Measurements from ENCODE around the gene EPM2AIP1. TPM values are rescaled to one million over a fixed set of nuclear protein-coding genes. Genes with fewer than 3 reads are reported as not detected.

The EPM2AIP1 gene
- total RNA-seq, 1 experiment from 2014 or later: 12.9 TPM

- TF ChIP-seq CTCF (IDR thresholded peaks at IDR 0.05; ENCODE audit: unreplicated experiment): no peak
- H3K27ac Mint-ChIP-seq (ENCODE audit: low read depth, unreplicated experiment): no peak within 1 kb of the TSS
- CTCF ChIA-PET: interaction anchor here (0.6 to 2.3 kb wide), 10 partner anchors 35 to 265 kb away, joined by 3 to 11 read pairs (median 4); no protein-coding TSS in a partner anchor
- H3K9me3 Mint-ChIP-seq (ENCODE audit: unreplicated experiment): no peaks in the 10 kb centered on the region
- intact Hi-C loops (cut with micrococcal nuclease): loop anchor here (1.0 kb wide), 2 partner anchors 181 to 220 kb away; partner anchors contain the start of gene LRRFIP2
- H3K27me3 Mint-ChIP-seq (ENCODE audit: insufficient read depth, unreplicated experiment): no peaks in the 10 kb centered on the region
- BruUV-seq (replicated peaks): TSS peak; percentile 84
- peaks cover 49% of the 10 kb centered on the region for H3K36me3 Mint-ChIP-seq (ENCODE audit: insufficient read depth, unreplicated experiment)
- H3K4me3 Mint-ChIP-seq (ENCODE audit: unreplicated experiment): no peak within 1 kb of the TSS
- no peaks in the 10 kb centered on the region for H3K4me1 Mint-ChIP-seq (ENCODE audit: insufficient read depth, unreplicated experiment)
- POLR2A ChIA-PET: interaction anchor here (0.6 to 4.6 kb wide), 35 partner anchors 10 to 1270 kb away, joined by 3 to 32 read pairs (median 4); no protein-coding TSS in a partner anchor
- DNase-seq (ENCODE audit: unreplicated experiment): peak; percentile 89
Measured at GRCh38 chr3:36993326-36994283, 674 bp upstream of the EPM2AIP1 start, which contains the start of gene MLH1. Gene MLH1, plus strand, starts transcription at chr3:36993518. Its CDS starts 30 bp downstream, at chr3:36993548.

GRCh38 chr3:36991923-36992805 is 767 bp downstream of the EPM2AIP1 start:
- CTCF ChIA-PET: interaction anchor here (0.7 to 2.3 kb wide), 10 partner anchors 34 to 264 kb away, joined by 3 to 11 read pairs (median 4); no protein-coding TSS in a partner anchor
- TSS peak; percentile 55 for BruUV-seq (replicated peaks)
- intact Hi-C loops (cut with micrococcal nuclease): no loop called here
- DNase-seq (ENCODE audit: unreplicated experiment): peak; percentile 55
- H3K4me3 Mint-ChIP-seq (ENCODE audit: unreplicated experiment): no peak overlapping the region
- H3K27ac Mint-ChIP-seq (ENCODE audit: low read depth, unreplicated experiment): no peak overlapping the region
- no peaks in the 10 kb centered on the region for H3K27me3 Mint-ChIP-seq (ENCODE audit: insufficient read depth, unreplicated experiment)
- H3K36me3 Mint-ChIP-seq (ENCODE audit: insufficient read depth, unreplicated experiment): peaks cover 49% of the 10 kb centered on the region
- no peak for TF ChIP-seq CTCF (IDR thresholded peaks at IDR 0.05; ENCODE audit: unreplicated experiment)
- POLR2A ChIA-PET: interaction anchor here (0.7 to 4.6 kb wide), 24 partner anchors 10 to 293 kb away, joined by 3 to 32 read pairs (median 4); no protein-coding TSS in a partner anchor
- H3K9me3 Mint-ChIP-seq (ENCODE audit: unreplicated experiment): no peaks in the 10 kb centered on the region
- H3K4me1 Mint-ChIP-seq (ENCODE audit: insufficient read depth, unreplicated experiment): peaks cover 9% of the 10 kb centered on the region

GRCh38 chr3:36991147-36991546 is 1.8 kb downstream of the EPM2AIP1 start:
- DNase-seq (ENCODE audit: unreplicated experiment): no peak
- CTCF ChIA-PET: interaction anchor here (0.6 to 2.3 kb wide), 5 partner anchors 19 to 122 kb away, joined by 3 to 11 read pairs (median 3); no protein-coding TSS in a partner anchor
- Mint-ChIP-seq H3K36me3 (ENCODE audit: insufficient read depth, unreplicated experiment) (peaks cover 54% of the 10 kb centered on the region), H3K4me1 (ENCODE audit: insufficient read depth, unreplicated experiment) (peaks cover 9% of the 10 kb centered on the region), H3K9me3 (ENCODE audit: unreplicated experiment) (no peaks in the 10 kb centered on the region), H3K27me3 (ENCODE audit: insufficient read depth, unreplicated experiment) (no peaks in the 10 kb centered on the region), H3K27ac (ENCODE audit: low read depth, unreplicated experiment) (no peak overlapping the region), H3K4me3 (ENCODE audit: unreplicated experiment) (no peak overlapping the region)
- BruUV-seq (replicated peaks): no TSS peak
- intact Hi-C loops (cut with micrococcal nuclease): no loop called here
- TF ChIP-seq CTCF (IDR thresholded peaks at IDR 0.05; ENCODE audit: unreplicated experiment): no peak
- POLR2A ChIA-PET: interaction anchor here (0.7 to 4.6 kb wide), 6 partner anchors 9 to 257 kb away, joined by 3 to 32 read pairs (median 14); no protein-coding TSS in a partner anchor
